GM21423 (cell line): ENCODE measurements around the gene OR2V2.
"Not testable (repeated sequence)": the region's sequence is repeated elsewhere in the genome, so short reads cannot be mapped to it uniquely, and the experiment has no call there.

Experiments
- ATAC-seq: cut with Tn5 transposase; IDR thresholded peaks from one replicate; pipeline ENCODE4 v1.9.1; 2021; ENCODE audit warnings: mild to moderate bottlenecking, moderate library complexity; ENCODE audit not compliant: unreplicated experiment

The OR2V2 gene

DNA sequence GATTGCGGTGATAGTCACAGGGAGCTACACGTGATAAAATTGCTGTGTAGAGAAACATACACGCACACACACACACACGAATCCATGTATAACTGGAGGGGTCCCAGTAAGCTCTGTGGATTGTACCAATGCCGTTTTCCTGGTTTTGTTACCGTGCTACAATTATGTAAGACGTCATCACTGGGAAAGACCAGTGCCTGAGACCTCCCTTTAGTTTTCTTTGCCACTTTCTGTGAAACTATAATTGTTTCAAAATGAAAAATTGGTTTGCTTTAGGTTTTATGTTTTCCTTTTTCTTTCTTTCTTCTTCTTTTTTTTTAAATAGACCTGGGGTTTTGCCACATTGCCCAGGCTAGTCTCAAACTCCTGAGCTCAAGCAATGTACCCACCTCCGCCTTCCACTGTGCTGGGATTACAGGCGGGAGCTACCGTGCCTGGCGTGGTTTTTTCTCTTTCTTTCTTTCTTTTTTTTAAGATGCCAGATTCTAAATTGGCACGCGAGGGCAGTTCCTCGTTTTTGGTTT, 21.3 kb downstream of the OR2V2 start:
- ATAC-seq: no peak

GRCh38 chr5:181169459-181170236, 22.3 kb downstream of the OR2V2 start:
- peak; percentile 42 for ATAC-seq

DNA sequence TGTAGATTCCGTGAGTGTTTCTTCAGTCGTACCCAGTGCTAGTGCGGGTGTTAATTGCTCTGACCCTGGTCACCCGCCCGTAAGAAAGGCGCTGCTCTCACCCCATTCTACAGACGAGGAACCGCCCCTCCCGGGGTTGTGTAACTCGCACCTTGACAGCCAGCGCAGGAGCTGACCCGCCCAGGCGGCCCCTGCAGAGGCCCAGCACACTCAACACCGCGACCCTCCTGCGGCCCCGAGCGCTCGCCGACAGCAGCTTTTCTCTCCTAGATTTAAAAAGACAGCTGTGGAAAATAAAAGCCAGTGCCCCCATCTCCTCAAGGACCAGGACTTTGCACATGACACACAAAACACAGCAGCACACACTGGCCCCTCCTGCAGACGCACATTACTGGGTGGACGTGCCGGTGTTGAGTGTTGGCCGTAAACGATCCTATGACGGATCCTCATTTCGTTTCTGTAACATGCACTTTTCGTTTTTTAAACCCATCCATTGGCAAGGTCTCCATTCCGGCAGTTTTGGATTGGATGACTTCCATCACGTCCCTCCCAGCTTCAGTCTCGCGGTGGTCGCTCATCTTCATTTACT, 22.9 kb downstream of the OR2V2 start:
- no peak for ATAC-seq

DNA sequence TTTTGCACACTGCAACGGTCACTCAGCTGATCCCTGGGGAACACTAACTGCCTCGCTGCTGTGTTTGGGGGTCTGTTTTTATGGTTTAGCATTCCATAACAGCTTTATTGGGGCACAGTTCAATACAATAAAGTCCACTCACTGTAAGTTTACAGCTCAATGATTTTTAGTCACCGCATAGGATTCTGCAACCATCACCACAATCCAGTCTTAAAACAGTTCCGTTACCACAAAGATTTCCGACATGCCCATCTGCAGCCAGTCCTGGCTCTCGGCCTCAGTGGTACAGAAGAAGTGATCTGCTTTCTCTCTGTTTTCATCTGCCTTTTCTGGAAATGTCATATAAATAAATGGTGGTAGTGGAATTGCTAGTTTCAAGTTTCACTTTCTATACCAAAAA, 23.6 kb downstream of the OR2V2 start:
- no peak for ATAC-seq

GRCh38 chr5:181171782-181172181, 24.4 kb downstream of the OR2V2 start:
- ATAC-seq: no peak

DNA sequence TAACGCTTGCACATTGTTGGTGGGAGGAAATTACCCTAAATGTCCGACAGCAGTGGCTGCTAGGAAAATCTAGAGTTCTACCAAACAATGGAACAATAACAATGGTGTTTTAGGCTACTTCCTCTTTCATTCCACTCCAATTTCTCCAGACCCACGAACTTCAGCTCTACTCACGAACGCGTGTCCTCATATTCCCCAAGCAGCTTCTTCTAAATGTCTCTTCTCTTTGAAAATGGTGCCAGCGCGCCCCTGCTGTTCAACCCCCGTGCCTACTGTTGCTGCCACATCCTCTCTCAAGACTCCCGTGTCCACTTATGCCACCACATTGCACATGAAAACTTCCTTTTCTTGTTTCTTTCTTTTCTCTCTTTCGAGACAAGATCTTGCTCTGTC, 25.6 kb downstream of the OR2V2 start:
- peak; percentile 30 for ATAC-seq

DNA sequence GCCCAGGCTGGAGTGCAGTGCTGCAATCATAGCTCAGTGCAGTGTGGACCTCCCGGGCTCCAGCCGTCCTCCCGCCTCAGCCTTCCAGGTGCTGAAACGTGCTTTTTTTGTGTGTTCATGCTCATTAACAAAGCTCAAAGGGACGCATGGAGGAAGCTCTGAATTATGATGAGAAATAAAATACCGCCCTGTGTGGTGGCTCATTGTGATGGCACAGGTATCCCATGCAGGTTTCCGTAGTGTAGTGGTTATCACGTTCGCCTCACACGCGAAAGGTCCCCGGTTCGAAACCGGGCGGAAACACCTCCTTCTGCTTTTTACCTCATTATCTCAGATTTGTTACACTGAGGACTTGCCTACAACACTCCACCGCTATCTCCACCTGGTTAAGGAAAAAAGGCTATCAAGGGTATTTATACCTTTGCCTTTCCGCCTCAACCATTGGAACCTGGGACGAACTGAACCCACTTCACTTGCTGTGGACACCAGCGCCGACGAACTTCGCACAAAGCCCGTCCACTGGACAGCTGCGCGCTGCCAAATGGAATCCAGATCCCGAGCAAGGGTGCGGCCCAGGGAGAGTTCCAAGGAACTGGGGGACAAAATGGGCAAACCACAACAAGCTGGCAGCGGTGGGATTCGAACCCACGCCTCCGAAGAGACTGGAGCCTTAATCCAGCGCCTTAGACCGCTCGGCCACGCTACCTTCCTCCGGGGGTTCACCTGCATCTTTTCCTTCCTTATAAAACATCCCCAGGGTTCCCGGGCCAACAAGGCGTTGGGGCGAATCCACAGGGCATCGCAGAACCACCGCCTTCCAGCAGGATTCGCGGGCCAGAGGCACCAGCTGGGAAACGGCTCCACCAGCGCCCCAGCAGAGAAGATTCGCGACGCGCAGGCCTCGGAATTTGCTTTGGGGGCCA, 26.3 kb downstream of the OR2V2 start:
- peak; percentile 42 for ATAC-seq

- ATAC-seq: no peak
Measured at GRCh38 chr5:181176254-181176952, 29.0 kb downstream of the OR2V2 start.

DNA sequence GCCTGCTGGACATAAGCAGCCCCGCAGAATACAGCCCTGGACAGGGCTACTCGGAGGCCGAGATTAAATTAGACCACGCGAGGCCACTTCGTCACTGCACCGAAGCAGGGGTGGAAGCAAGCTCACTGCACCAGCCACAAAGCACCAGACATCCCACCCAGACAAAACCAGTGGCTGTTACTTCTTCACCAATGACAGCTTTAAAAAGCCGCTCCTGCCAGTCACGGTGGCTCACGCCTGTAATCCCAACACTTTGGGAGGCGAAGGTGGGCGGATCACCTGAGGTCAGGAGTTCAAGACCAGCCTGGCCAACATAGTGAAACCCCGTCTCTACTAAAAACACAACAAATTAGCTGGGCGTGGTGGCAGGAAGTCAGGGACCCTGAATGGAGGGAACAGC, 30.2 kb downstream of the OR2V2 start:
- not testable (repeated sequence) for ATAC-seq

DNA sequence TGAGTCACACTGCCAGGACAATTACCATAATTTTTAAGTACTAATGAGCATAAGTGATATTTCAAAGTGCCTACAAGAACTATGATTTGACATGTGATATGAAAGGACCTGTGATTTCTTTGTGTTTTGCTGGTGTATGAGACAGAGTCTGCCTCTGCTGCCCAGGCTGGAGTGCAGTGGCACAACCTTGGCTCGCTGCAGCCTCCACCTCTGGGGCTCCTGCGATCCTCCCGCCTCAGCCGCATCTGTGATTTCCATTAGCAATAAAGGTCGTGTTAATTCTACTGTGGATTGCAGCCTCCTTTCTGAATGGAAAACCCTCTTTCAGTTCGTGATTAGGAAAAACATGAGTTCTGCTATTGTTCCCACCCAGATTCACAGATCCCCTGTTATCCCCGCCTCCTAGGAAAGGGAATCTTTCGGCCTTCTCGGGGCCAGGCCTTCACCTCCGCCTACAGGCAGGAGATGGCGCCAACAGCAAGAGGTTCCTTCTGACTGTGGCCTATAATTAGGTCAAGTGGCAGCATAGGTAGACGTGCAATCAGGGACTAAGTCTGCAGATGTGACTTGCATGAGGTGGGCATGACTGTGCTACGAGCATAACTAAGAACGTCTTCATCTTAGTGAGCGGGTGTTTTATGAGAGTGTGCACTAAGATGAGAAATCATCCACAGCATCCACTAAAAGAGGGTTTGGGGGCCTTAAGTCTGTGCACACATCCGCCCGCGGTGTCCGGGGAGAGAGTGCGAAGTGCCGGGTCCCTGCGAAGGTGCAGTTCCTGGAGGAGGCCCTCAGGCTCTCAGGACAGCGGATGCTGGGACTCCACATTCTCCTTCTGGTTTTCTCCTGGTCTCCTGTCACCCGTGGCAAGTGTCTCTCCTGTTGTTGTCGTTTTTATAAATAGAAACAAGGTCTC, 34.5 kb downstream of the OR2V2 start:
- peak; percentile 62 for ATAC-seq

DNA sequence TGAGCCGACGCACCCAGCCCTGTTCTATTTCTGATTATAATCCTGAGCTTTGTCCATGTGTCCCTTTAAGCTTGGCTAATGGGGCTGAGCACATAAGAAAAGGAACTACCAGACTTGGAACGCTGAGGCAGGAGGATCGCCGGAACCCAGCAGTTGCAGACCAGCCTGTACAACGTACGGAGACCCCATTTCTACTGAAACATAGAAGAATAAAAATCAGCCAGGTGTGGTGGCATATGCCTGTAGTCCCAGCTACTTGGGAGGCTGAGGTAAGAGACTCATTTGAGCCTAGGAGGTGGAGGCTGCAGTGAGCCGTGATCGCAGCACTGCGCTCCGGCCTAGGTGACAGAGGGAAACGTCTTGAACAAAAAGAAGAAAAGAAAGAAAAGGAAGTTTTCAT, 35.3 kb downstream of the OR2V2 start:
- no peak for ATAC-seq

DNA sequence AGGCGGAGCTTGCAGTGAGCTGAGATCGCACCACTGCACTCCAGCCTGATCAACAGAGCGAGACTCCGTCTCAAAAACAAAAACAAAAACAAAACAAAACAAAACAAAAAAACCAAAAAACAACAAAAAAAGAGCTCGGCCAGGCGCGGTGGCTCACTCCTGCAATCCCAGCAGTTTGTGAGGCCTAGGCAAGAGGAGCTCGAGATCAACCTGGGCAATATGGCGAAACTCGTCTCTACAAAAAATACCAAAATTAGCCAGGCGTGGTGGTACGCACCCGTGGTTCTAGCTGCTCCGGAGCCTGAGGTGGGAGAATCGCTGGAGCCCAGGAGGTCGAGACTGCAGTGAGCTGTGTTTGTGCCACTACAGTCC, 37.4 kb downstream of the OR2V2 start:
- no peak for ATAC-seq

DNA sequence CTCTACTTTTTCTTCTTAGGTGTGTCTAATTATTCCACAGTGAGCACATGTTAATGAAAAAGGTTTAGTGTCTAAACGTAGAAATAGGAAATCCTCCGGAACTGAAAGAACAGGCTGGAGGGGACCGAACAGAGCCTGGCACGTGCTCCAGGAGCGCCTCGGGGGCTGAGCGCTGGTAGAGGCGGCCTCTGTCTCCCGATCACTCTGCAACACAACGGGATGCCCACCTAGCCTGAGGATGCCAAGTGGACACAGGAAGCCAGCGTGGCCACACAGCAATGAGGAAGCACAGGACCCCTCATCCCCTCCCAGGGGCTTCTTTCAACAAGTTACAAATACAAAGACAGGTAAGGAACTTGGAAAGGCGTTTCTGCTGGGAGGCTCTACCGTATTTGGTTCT, 38.2 kb downstream of the OR2V2 start:
- ATAC-seq: no peak

DNA sequence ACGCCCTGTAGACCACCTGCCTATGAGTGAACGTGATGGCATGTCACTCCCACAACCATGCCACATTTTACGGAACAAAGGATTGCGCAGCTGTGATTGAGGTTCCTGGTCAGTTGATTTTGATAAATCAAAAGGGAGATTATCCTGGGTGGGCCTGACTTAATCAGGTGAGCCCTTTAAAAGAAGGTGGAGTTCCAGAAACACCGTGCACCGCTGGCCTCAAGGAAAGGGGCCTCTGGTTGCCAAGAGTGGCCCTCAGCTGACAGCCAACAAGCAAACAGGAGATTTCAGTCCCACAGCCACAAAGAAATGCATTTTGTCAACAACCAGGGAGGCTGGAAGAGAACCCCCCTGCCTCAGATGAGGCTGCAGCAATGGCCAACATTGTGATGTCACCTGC, 38.6 kb downstream of the OR2V2 start:
- ATAC-seq: no peak

- ATAC-seq: no peak
Measured at GRCh38 chr5:181186986-181187499, 39.7 kb downstream of the OR2V2 start.

GRCh38 chr5:181187500-181188213, 40.3 kb downstream of the OR2V2 start:
- no peak for ATAC-seq

DNA sequence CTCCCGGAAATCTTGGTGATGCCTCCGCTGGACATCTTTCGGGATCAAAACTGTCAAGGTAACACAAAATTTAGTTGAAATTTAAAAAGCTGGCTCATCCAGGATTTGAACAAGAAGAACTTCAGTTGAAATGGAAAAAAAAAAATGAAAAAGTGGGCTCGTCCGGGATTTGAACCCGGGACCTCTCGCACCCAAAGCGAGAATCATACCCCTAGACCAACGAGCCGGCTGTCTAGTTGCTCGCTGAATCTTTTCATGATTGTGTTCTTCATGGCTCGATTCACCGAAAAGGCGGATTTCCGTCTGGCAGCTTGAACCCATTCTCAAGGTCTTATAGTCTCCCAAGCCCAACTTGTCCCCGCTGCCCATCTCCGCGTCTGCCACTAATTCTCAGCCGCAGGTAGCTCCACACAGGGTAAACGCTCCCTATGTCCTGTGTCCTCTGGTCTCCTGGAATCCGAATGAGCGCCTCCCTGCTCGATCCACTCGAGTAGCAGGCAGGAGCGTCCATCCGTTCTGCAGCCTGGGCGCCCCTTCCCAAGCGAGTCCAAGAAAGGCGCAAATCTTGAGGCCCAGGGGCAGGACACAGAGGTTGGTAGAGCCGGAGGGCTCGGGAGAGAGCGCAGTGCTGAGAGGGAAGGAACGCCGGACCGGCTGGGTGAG, 41.4 kb downstream of the OR2V2 start:
- no peak for ATAC-seq

- no peak for ATAC-seq
Measured at GRCh38 chr5:181189363-181189961, 42.1 kb downstream of the OR2V2 start.
